ENCODE results near the gene TEX14. TPM values are rescaled to one million over a fixed set of nuclear protein-coding genes. Genes with fewer than 3 reads are reported as not detected.

TEX14 gene
- polyA plus RNA-seq, 2 of the 4 experiments (the other 2 are of a cell fraction), result 0.04 to 0.12 TPM

DNA sequence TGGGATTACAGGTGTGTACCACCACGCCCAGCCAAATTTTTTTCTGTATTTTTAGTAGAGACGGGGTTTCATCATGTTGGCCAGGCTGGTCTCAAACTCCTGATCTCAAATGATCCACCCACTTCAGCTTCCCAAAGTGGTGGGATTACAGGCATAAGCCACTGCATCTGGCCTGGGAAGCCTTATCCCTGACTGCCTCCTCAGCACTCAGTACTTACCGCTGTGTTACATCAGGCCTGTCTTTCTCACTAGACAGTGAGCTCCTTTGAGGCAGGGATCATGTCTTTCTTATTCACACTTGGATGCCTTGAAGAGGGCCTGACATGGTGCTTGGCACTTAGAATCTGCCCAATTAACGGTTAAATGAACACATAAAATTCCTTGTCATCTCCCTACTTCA, 121.1 kb downstream of the TEX14 start (continued):
- TF ChIP-seq REST (IDR thresholded peaks at IDR 0.05) (no peak), ESRRA (IDR thresholded peaks at IDR 0.05; ENCODE audit: borderline replicate concordance, low read length) (no peak), CHD2 (IDR thresholded peaks at IDR 0.05; ENCODE audit: low read length, partially characterized antibody) (no peak), RNF2 (IDR thresholded peaks at IDR 0.05; ENCODE audit: borderline replicate concordance, low read depth) (no peak)

- DNase-seq (ENCODE audit: low read depth in 1 of 2, low spot score in 1 of 2) (no peak), FAIRE-seq (no peak), ATAC-seq (no peak)
- CTCF ChIA-PET, result interaction anchor here (1.0 to 3.2 kb wide), 2 partner anchors 9 to 51 kb away, joined by 4 to 26 read pairs; no protein-coding TSS in a partner anchor
- POLR2A ChIA-PET, result no interaction called here
- TF ChIP-seq EHMT2 (IDR thresholded peaks at IDR 0.05; ENCODE audit: low read depth) (no peak), ZC3H11A (IDR thresholded peaks at IDR 0.05) (no peak), BHLHE40 (IDR thresholded peaks at IDR 0.05; ENCODE audit: low read depth, low read length) (no peak), HOXB13 (CRISPR knock-in tag; IDR thresholded peaks at IDR 0.05; ENCODE audit: low read depth) (no peak), CTCF (IDR thresholded peaks at IDR 0.05) (no peak)
- H3K4me3 ChIP-seq, result no peak overlapping the region
- WGBS (ENCODE audit: missing lambda C conversion rate), result 38% methylated on average over 1 of the region's 1 CpG
- no peaks in the 10 kb centered on the region for H3K4me1 ChIP-seq
- H3K9me3 ChIP-seq, result no peaks in the 10 kb centered on the region
- H3K27ac ChIP-seq, result no peak overlapping the region
- H3K4me2 ChIP-seq, result no peak overlapping the region
Observed at GRCh38 chr17:58569196-58569595, 122.6 kb downstream of the TEX14 start.

DNA sequence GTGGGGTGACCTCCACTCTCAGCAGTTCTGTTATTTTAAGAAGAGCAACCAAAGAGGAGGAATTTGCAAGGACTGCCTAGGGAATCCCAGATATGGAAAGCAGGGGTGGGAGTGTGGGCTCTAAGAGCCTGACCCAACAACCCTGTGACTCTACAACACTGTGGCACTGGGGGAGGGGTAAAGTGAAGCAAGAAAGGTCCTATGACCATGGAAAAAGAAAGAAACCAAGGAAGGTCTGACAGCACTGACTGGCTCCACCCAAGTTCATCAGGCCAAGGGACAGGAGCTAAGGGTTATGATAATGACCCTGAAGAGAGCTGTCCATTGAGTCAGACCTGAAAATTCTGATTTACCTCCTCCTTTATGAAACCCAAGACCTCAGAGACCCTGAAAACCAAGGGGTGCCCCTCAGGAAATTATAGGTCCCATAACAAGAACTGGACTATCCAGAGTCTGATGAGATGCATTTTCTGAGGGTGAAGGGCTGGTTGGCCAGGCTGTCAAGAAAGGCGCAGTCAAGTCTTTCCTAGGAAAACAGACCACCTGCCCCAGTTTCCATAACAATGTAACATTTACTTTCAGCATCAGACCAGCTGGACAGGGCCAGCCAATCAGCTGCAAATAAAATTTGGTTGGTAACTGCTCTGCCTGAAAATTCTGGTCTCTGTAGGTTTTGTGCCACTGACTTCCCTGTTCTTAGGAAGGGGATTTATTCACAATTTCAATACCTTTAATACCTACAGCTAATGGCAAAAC, 123.6 kb downstream of the TEX14 start:
- H3K9me3 ChIP-seq, result no peaks in the 10 kb centered on the region
- no peak for ATAC-seq
- no peak overlapping the region for H3K4me3 ChIP-seq
- ChIA-PET CTCF (interaction anchor here (1.0 to 3.2 kb wide), 5 partner anchors 9 to 50 kb away, joined by 4 to 26 read pairs (median 4); no protein-coding TSS in a partner anchor), POLR2A (no interaction called here)
- no peak overlapping the region for H3K4me2 ChIP-seq
- no peak overlapping the region for H3K27ac ChIP-seq
- TF ChIP-seq RCOR1 (IDR thresholded peaks at IDR 0.05; ENCODE audit: low read depth, low read length), result no peak
- no peak for TF ChIP-seq HOXA7 (CRISPR knock-in tag; IDR thresholded peaks at IDR 0.05)
- no peak for TF ChIP-seq NR3C1 (IDR thresholded peaks at IDR 0.05)
- TF ChIP-seq CHD2 (IDR thresholded peaks at IDR 0.05; ENCODE audit: low read length, partially characterized antibody), result no peak
- TF ChIP-seq JUN (IDR thresholded peaks at IDR 0.05), result no peak
- no peak for TF ChIP-seq FOSB (CRISPR knock-in tag; IDR thresholded peaks at IDR 0.05)
- no peak for TF ChIP-seq TFCP2L1 (CRISPR knock-in tag; IDR thresholded peaks at IDR 0.05)
- no peak for TF ChIP-seq RNF2 (IDR thresholded peaks at IDR 0.05; ENCODE audit: borderline replicate concordance, low read depth)
- TF ChIP-seq, protein P1, sequence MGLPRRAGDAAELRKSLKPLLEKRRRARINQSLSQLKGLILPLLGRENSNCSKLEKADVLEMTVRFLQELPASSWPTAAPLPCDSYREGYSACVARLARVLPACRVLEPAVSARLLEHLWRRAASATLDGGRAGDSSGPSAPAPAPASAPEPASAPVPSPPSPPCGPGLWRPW (IDR thresholded peaks at IDR 0.05), result no peak
- TF ChIP-seq CTCF (IDR thresholded peaks at IDR 0.05), result no peak
- no peak for TF ChIP-seq TP53 (CRISPR knock-in tag; IDR thresholded peaks at IDR 0.05)
- no peak for TF ChIP-seq EHF (CRISPR knock-in tag; IDR thresholded peaks at IDR 0.05)
- no peaks in the 10 kb centered on the region for H3K4me1 ChIP-seq
- FAIRE-seq, result no peak
- WGBS (ENCODE audit: missing lambda C conversion rate), result 95% methylated on average over 1 of the region's 1 CpG
- no peak for DNase-seq (ENCODE audit: low read depth in 1 of 2, low spot score in 1 of 2)
